Mesodermal cell (in vitro differentiated cells): ENCODE measurements around the gene MEIS1.
A peak's percentile ranks its signal among the peaks of the same experiment; 100 is the strongest.

Experiments used
- H3K27ac ChIP-seq: 2 replicates; pipeline ENCODE4 v1.7.0; 2013; ENCODE audit warnings: mild to moderate bottlenecking, low read depth, low read length, moderate library complexity; ENCODE audit not compliant: severe bottlenecking
- H3K36me3 ChIP-seq: 2 replicates; pipeline ENCODE4 v1.7.1; 2013; ENCODE audit warnings: mild to moderate bottlenecking, low read length, moderate library complexity; ENCODE audit not compliant: control insufficient read depth, insufficient read depth
- H3K4me1 ChIP-seq: one replicate; pipeline ENCODE4 v1.7.1; 2013; ENCODE audit warnings: mild to moderate bottlenecking, low read length; ENCODE audit not compliant: insufficient read depth, control insufficient read depth, poor library complexity, severe bottlenecking
- H3K4me3 ChIP-seq: 2 replicates; pipeline ENCODE4 v1.7.0; 2013; ENCODE audit warnings: low read length, control low read depth, mild to moderate bottlenecking; ENCODE audit not compliant: insufficient read depth, poor library complexity, severe bottlenecking; ENCODE audit errors: extremely low read depth
- H3K9me3 ChIP-seq: 2 replicates; pipeline ENCODE4 v1.7.1; 2013; ENCODE audit warnings: mild to moderate bottlenecking, low read length, moderate library complexity; ENCODE audit not compliant: control insufficient read depth
- WGBS, 2 experiments: methylation state at CpG; one replicate each; pipeline ENCODE4 v1.1.5; 2013; ENCODE audit warnings: missing lambda C conversion rate in 2 of 2; ENCODE audit not compliant: insufficient coverage in 2 of 2; 5-methylcytosine and 5-hydroxymethylcytosine counted together

The MEIS1 gene

DNA sequence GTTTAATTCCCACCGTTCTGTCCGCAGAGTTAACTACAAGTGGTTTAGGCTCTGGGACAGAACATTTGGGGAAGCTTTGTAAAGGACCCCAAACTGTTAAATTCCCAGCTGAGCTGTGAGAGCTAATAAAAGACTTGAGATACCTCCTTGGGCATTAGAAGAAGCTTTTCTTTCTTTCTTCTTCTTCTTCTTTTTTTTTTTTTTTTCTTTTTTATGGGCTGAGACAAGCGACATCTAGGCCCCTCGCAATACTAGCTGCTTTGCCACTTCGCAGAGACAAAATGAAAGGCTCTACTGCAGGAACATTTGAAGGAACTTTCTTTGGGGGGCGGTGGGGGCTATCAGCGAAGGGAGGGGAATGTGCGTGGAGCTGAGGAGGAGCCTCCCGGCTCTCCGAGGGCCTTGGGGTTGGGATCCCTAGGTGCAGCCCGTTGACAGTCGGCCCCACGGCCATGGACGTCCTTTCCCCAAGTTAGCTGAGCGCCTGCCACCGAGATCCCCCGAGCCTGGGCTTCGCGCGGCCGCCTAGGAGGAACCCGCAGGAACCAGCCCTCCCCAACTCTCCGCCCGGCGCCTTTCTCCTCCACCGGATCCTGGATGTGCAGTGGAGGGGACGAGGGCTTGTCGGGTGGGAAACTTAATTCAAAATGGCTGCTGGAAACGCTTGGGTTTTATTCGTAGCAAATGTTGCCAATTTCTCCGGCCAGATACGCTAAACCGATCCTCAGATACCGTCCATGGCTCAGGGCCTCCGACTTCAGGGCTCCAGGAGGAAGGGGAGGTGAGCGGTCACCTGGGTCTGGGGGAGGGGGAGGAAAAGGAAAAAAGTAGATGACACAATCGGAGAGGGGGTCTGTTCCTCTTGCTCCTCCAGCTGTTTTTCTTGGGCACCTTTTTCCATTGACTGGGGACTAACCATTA is 4.2 kb downstream of the MEIS1 start:
- no peaks in the 10 kb centered on the region for H3K9me3 ChIP-seq
- peaks cover 11% of the 10 kb centered on the region for H3K4me1 ChIP-seq
- H3K27ac ChIP-seq, result peak overlapping the region; percentile 70
- H3K4me3 ChIP-seq, result peak overlapping the region; percentile 48
- peaks cover 14% of the 10 kb centered on the region for H3K36me3 ChIP-seq
- 1 to 5% methylated on average over 20 to 32 of the region's 37 CpGs for WGBS, 2 experiments

DNA sequence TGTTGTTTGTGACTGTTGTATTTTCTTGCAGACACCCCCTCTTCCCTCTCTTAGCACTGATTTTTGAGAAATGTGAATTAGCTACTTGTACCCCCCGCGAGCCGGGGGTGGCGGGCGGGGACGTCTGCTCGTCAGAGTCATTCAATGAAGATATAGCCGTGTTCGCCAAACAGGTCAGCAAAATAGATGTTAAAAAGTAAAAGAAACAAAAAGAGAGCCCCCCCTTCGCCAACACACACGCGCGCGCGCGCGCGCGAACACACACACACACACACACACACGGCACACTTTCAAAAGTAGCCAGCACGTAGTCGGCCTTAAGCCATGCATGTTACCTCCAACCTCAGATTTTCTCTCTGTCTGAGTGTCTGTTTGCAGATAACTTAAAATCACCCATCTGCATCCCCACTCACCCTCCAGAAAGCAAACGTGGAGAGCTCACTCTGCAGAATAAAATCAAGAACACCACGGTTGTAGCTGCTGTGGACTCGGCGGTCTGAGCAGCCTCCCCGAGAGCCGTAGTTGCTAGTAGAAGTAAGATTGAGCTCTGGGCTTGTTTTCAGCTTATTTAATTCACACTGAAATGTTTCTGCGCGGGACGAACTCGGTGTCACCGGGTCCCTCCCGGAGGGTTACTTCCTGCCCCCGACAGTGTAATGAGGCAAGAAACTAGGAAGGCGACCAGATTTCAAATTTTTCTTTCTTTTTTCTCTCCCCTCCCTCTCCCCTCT is 5.1 kb downstream of the MEIS1 start:
- H3K4me1 ChIP-seq, result peaks cover 11% of the 10 kb centered on the region

DNA sequence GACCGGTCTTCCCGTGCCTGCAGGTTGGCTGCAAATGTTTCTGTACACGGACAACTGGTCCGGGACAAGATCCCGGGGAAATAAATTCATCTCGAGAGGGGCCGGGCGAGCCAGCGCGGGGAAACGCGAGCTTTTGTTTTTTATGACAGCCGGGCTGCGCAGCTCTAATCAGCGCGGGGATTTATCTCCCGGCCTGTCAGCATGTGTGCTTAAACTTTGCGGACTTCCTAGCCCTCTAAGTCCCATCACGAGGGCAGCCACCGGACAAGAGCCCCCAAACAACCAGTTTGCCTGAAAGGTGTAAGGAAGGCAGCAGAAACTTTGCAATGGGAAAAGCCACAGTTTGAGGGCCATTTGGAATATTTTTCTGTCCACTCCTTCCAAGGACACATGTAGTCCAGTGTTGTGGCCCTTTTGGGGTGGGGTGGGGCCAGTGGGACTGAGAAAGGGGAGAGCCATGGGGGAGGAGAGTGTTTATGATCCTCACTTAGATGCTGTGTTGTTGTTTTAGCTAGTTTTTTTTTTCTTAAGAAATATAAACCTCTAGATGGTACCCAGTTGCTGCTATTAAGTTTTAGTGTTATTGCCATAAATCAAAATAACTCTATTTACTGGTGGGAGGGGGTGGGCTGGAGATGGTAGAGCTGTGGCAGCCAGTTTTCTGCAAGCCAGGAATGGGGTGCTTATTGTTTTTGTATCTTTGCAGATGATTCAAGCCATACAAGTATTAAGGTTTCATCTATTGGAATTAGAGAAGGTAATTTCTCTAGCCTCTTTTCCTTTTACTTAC is 6.0 kb downstream of the MEIS1 start:
- H3K9me3 ChIP-seq, result no peaks in the 10 kb centered on the region
- WGBS, 2 experiments, result 3% methylated on average over 16 to 19 of the region's 20 CpGs
- peak overlapping the region; percentile 26 for H3K27ac ChIP-seq
- H3K4me3 ChIP-seq, result peak overlapping the region; percentile 48
- H3K4me1 ChIP-seq, result peaks cover 11% of the 10 kb centered on the region
- H3K36me3 ChIP-seq, result peaks cover 14% of the 10 kb centered on the region

More for the DNA sequence above, 5.1 kb downstream of the MEIS1 start:
- H3K27ac ChIP-seq, result peak overlapping the region; percentile 70
- 0 to 4% methylated on average over 9 to 20 of the region's 36 CpGs for WGBS, 2 experiments
- H3K9me3 ChIP-seq, result no peaks in the 10 kb centered on the region
- H3K36me3 ChIP-seq, result peaks cover 14% of the 10 kb centered on the region
- peak overlapping the region; percentile 48 for H3K4me3 ChIP-seq

DNA sequence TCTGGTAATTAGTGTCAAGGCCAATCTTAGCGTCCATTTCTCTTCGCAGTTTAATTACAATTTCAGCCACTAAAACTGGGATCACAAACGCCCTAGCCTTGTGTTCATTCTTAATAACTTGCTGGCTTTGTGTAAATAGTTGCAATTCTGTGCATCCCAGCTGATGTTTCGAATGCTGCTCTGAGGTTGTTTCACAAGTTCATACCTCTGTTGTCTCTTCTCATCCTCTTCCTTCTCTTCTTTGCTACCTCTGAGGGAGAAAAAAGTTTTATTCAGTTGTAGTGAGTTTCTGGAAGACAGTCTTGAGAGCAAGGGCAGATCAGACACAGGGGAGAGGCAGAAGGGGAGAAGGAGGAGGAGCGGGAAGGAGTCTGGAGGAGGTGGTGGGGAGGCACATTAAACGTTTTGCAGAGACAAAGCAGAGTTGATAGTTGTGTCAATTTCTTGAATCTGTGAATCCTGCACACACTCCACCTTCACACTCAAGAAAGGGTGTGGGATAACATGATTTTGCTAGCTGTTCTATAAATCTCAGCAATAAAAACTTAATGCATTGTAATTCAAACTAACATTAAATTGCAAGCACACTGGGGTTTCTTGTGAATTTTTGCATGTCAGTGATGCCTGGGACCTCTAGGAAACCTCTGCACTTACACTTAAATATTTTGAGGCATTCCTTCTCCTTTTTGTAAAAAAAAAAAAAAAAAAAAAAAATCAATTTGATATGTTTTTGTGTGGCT is 6.8 kb downstream of the MEIS1 start:
- peaks cover 14% of the 10 kb centered on the region for H3K36me3 ChIP-seq

DNA sequence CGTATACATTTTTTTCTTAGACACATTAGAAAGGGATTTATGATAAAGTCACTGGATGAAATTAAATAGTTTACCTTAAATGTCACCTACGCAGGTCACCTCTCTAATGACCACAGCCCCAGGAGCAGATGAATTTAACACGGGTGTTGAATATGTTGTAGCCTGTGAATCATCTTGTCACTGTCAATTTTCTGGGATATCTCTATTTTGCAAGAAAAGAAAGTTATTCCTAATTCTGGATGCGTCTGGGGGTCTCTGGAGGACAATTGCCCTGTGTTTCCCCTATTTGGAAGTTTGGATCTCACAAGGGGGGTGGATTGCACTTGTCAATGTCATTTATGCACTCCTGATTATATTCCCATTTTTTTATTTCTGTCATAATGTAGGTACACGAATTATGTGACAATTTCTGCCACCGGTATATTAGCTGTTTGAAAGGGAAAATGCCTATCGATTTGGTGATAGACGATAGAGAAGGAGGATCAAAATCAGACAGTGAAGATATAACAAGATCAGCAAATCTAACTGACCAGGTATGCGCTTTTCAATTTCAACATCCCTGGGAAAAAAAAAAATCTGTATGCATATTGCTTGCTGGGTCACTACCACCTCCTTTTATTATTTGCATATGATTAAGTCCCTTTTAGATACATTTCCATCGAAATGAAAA is 7.7 kb downstream of the MEIS1 start:
- Histone ChIP-seq H3K27ac (no peak overlapping the region), H3K9me3 (no peaks in the 10 kb centered on the region), H3K4me3 (no peak overlapping the region), H3K4me1 (peaks cover 11% of the 10 kb centered on the region), H3K36me3 (peaks cover 14% of the 10 kb centered on the region)
- 27 to 34% methylated on average over 3 to 4 of the region's 10 CpGs for WGBS, 2 experiments

More for the DNA sequence above, 6.8 kb downstream of the MEIS1 start:
- Histone ChIP-seq H3K9me3 (no peaks in the 10 kb centered on the region), H3K27ac (no peak overlapping the region), H3K4me3 (no peak overlapping the region), H3K4me1 (peaks cover 11% of the 10 kb centered on the region)
- WGBS, 2 experiments, result 17% methylated on average over 1 of the region's 6 CpGs; no CpG with 5 or more reads in 1 of the 2 experiments

DNA sequence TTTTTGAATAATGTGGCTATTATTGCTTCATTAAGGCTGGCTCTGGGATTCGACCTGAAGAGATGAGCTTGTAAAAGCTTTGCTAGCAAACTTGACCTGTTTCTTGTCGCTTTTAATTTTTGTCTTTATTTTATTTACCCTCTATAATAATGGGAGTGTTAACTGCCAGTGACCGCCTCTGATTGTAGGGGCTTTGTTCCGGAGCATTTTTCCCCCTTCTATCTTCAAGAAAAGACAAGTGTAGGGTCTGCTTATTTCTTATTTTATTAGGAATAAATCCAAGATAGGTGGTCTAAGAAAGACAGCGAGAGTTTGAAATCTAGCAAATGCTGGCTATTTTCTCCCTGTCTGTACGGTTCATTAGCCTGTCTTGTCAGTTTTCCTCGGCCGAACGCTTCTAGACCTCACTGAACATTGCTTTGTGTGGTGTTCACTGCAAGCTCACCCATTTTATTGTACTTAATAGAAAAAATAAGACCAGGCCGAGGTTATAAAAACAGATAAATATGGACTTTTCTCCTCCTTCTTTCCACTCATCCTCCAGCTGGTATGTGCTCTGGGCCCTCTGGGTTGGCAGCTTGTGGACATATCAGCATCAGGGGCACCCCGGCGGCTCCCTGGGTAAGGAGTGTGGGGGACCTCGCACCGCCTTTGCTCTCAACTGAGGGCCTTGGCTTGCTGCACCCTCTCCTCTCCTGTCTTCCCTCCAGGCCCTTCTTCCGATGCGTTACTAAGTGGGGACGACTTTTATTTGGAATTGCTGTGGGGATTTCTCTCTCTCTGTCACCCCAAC is 8.5 kb downstream of the MEIS1 start:
- H3K36me3 ChIP-seq, result peaks cover 10% of the 10 kb centered on the region
- H3K4me1 ChIP-seq, result peaks cover 8% of the 10 kb centered on the region
- WGBS, 2 experiments, result 54 to 88% methylated on average over 1 to 6 of the region's 17 CpGs
- H3K9me3 ChIP-seq, result no peaks in the 10 kb centered on the region
- H3K27ac ChIP-seq, result peak overlapping the region; percentile 41
- no peak overlapping the region for H3K4me3 ChIP-seq

DNA sequence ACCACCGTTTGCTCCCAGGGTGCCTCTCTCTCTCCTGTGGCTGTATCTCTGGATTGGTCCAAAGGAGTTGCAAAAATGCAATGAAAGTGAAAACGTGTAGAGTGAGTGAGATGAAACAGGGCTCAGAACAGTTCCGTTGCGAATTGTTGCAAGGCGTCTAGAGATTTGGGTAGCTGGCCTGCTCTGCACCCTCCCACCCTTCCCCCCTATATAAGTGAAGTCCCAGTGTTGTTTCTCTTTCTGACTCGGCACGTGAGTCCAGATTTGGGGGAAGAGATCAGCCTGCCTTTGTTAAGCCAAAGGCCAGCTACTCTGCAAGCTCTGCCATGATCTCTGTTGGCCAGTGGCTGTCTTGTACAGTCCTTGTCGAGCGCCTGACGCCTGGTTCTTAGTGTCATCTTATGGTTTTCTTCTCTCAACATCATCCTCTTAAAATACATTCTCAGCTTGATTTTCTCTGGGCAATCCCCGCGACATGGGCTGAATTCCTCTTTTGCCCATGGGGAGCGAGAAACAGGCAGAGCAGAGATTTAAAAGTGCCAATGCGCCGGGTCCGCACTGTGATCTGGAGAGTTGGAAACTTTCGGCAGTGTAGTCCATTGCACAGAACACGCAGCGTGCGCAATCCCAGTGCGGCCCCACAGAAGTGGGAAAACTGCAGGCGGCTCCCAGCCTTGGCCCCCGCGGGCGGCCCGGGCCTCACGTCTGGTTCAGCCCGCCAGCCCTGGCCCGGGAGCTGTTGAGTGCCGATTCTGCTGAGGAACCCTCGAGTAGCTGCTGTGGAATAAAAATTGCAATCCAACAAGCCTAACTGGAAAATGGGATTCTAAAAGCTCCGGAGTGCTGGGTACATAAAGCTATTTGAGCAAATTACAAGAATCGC is 9.3 kb downstream of the MEIS1 start:
- 19 to 26% methylated on average over 24 to 26 of the region's 33 CpGs for WGBS, 2 experiments
- Histone ChIP-seq H3K27ac (peak overlapping the region; percentile 50), H3K36me3 (peaks cover 10% of the 10 kb centered on the region), H3K9me3 (no peaks in the 10 kb centered on the region), H3K4me3 (no peak overlapping the region), H3K4me1 (peaks cover 8% of the 10 kb centered on the region)

DNA sequence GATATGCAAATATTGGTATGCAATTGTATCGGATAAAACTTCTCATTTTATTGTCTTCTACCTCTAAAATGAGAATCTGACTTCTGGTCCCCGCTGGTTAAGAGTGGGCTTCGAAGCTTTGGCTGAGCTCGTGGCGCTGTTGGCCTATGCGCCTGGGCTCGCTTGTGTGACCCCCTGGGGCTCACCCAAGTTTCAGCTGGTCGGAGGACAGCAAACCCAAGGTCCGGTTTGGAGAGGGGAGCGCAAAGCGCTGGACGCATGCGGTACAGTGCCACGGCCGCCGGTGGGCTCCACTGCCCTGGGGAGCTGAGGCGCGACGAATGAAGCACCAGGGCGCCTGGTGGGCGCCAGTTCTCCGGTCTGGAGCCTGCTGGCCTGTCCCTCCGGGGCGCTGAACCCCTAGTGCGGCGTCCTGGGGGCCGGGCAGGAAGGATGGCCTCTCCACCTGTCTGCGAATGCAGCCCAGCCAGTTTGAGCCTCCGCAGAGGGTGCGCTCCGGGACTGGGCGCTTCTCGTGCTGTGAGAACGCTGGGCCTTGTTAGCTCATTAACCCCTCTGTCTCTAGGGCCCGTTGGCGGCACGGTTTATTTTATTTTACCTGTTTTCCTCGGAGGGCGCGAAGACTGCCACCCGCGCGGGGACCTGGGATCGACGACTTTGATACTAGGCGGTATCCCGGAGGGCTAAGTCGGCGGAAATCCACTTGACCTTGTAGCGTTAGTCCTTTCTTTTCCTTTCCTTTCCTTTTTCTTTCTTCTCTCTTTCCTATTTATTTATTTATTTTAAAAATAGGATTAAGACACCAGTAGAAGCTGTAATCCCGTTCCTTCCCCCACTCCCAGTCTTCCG is 10.4 kb downstream of the MEIS1 start:
- Histone ChIP-seq H3K4me3 (peak overlapping the region; percentile 21), H3K9me3 (no peaks in the 10 kb centered on the region), H3K27ac (peak overlapping the region; percentile 60), H3K36me3 (peaks cover 10% of the 10 kb centered on the region), H3K4me1 (peaks cover under 1% of the 10 kb centered on the region)
- WGBS, 2 experiments, result 12 to 14% methylated on average over 34 to 45 of the region's 52 CpGs
